ENCODE results near the gene MEP1A. TPM values are rescaled to one million over a fixed set of nuclear protein-coding genes. Genes with fewer than 3 reads are reported as not detected.
A peak's percentile ranks its signal among the peaks of the same experiment; 100 is the strongest.

MEP1A gene
- total RNA-seq, 1 experiment from 2014 or later = not detected

DNA sequence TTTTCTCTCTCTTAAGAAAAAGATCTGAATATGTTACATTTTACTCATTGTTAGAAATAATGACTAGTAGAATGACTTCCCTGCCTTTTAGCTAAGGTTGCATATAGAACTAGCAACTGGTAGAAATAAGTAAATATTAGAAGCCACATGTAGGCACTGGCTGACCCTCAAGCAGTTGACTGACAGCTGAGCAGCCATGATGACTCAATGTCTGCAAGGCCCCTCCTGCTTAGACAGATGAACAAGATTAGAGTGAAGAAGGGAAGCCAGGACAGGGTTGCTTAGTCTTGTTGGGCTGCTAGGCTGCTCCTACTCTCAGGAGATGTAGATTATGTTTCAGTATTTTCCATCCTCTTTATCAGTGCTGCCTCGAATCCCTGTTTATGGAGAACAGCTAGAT is 6.5 kb downstream of the MEP1A start:
- DNase-seq (peak; percentile 50), ATAC-seq (peak; percentile 35; the same call in 1 of the 2 replicates)
- no peak for TF ChIP-seq EZH2phosphoT487 (IDR thresholded peaks at IDR 0.05; ENCODE audit: borderline replicate concordance, low read length)
- TF ChIP-seq, protein P1, sequence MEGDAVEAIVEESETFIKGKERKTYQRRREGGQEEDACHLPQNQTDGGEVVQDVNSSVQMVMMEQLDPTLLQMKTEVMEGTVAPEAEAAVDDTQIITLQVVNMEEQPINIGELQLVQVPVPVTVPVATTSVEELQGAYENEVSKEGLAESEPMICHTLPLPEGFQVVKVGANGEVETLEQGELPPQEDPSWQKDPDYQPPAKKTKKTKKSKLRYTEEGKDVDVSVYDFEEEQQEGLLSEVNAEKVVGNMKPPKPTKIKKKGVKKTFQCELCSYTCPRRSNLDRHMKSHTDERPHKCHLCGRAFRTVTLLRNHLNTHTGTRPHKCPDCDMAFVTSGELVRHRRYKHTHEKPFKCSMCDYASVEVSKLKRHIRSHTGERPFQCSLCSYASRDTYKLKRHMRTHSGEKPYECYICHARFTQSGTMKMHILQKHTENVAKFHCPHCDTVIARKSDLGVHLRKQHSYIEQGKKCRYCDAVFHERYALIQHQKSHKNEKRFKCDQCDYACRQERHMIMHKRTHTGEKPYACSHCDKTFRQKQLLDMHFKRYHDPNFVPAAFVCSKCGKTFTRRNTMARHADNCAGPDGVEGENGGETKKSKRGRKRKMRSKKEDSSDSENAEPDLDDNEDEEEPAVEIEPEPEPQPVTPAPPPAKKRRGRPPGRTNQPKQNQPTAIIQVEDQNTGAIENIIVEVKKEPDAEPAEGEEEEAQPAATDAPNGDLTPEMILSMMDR (conservative IDR thresholded peaks at IDR 0.05; ENCODE audit: low read depth, low read length) = no peak
- BruUV-seq (replicated peaks) = no TSS peak
- Histone ChIP-seq H3K4me1 (ENCODE audit: insufficient read depth, low read length) (no peaks in the 10 kb centered on the region), H3K9me3 (ENCODE audit: low read length) (no peaks in the 10 kb centered on the region), H4K20me1 (ENCODE audit: low read length) (no peaks in the 10 kb centered on the region), H3K4me2 (ENCODE audit: low read length) (no peak overlapping the region), H3K27me3 (ENCODE audit: low read length) (no peaks in the 10 kb centered on the region), H3F3A (ENCODE audit: low read length, unreplicated experiment) (no peaks in the 10 kb centered on the region), H3K9me2 (replicated peaks; ENCODE audit: low read length) (no peaks in the 10 kb centered on the region), H3K36me3 (ENCODE audit: low read depth, low read length) (no peaks in the 10 kb centered on the region), H3K27ac (ENCODE audit: low read length) (no peak overlapping the region), H3K4me3 (ENCODE audit: low read length) (no peak overlapping the region), H2AFZ (ENCODE audit: low read length) (no peak overlapping the region), H3K79me2 (ENCODE audit: low read length) (no peaks in the 10 kb centered on the region), H3K9ac (ENCODE audit: low read length) (no peak overlapping the region)
- POLR2A ChIA-PET (ENCODE audit: unreplicated experiment) = no interaction called here
- CTCF ChIA-PET = no interaction called here
- intact Hi-C loops (cut with micrococcal nuclease) = no loop called here

DNA sequence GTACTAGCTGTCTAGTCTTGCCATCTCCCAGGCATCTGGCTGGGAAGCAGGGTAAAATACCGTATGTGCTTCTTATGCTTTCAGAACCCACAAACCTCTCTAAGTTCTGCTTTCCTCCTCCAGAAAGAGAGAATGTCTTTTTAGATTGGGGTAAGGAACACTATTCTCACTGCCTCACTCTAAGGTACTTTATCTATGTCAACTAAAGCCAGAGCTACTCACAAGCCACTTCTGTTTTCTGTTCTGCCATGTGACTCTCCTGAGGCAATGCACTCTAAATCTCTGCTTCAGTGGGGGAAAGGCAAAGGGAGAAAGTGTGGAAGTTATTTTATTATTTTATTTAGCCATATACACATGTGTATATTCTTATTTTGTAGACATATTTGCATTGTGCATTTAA is 15.6 kb downstream of the MEP1A start:
- Histone ChIP-seq H3K27me3 (ENCODE audit: low read length) (no peaks in the 10 kb centered on the region), H3K27ac (ENCODE audit: low read length) (no peak overlapping the region), H2AFZ (ENCODE audit: low read length) (no peak overlapping the region), H3K9ac (ENCODE audit: low read length) (no peak overlapping the region), H3K9me2 (replicated peaks; ENCODE audit: low read length) (no peaks in the 10 kb centered on the region), H3K4me2 (ENCODE audit: low read length) (no peak overlapping the region), H3F3A (ENCODE audit: low read length, unreplicated experiment) (no peaks in the 10 kb centered on the region), H3K4me1 (ENCODE audit: insufficient read depth, low read length) (no peaks in the 10 kb centered on the region), H3K36me3 (ENCODE audit: low read depth, low read length) (no peaks in the 10 kb centered on the region), H4K20me1 (ENCODE audit: low read length) (no peaks in the 10 kb centered on the region), H3K4me3 (ENCODE audit: low read length) (no peak overlapping the region), H3K9me3 (ENCODE audit: low read length) (no peaks in the 10 kb centered on the region), H3K79me2 (ENCODE audit: low read length) (no peaks in the 10 kb centered on the region)
- ChIA-PET POLR2A (ENCODE audit: unreplicated experiment) (no interaction called here), CTCF (interaction anchor here (0.6 kb wide), 1 partner anchor 126 kb away, joined by 4 read pairs; no protein-coding TSS in a partner anchor)
- no peak for DNase-seq
- no TSS peak for BruUV-seq (replicated peaks)
- TF ChIP-seq, protein P1 (conservative IDR thresholded peaks at IDR 0.05; ENCODE audit: low read depth, low read length) = no peak
- no peak for TF ChIP-seq EZH2 (IDR thresholded peaks at IDR 0.05; ENCODE audit: low read length, unreplicated experiment)
- TF ChIP-seq EZH2phosphoT487 (IDR thresholded peaks at IDR 0.05; ENCODE audit: borderline replicate concordance, low read length) = no peak
- no peak for ATAC-seq
- intact Hi-C loops (cut with micrococcal nuclease) = no loop called here

DNA sequence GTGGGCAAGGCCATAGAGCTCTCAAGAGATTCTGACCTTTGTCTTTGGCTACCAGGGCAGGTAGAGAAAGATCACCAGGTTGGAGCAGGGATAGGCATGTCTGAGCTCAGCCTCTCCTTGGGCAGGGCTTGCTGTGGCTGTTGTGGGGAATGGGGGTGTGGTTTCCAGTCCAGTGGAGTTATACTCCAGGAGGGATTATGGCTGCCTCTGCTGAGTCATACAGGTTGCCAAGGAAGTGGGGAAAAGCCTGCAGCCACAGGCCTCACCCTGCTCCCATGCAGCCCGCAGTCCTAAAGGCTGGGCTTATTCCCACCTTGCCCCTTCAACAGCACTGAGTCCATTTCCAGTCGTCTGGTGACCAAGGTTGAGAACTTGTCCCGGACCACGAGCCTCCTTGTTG is 21.9 kb downstream of the MEP1A start:
- ATAC-seq (peak; percentile 38; the same call in 1 of the 2 replicates), DNase-seq (peak; percentile 33)
- no peaks in the 10 kb centered on the region for H3K27me3 ChIP-seq (ENCODE audit: low read length)
- H3K4me2 ChIP-seq (ENCODE audit: low read length) = no peak overlapping the region
- H3K9me2 ChIP-seq (replicated peaks; ENCODE audit: low read length) = no peaks in the 10 kb centered on the region
- H4K20me1 ChIP-seq (ENCODE audit: low read length) = no peaks in the 10 kb centered on the region
- 0 out of 2 replicates have a peak, but pooled peaks cover 5% of the 10 kb centered on the region for H3K4me1 ChIP-seq (ENCODE audit: insufficient read depth, low read length)
- ChIA-PET CTCF (no interaction called here), POLR2A (ENCODE audit: unreplicated experiment) (no interaction called here)
- TF ChIP-seq EZH2 (IDR thresholded peaks at IDR 0.05; ENCODE audit: low read length, unreplicated experiment) (no peak), EZH2phosphoT487 (IDR thresholded peaks at IDR 0.05; ENCODE audit: borderline replicate concordance, low read length) (no peak)
- TF ChIP-seq, protein P1 (conservative IDR thresholded peaks at IDR 0.05; ENCODE audit: low read depth, low read length) = no peak
- no peaks in the 10 kb centered on the region for H3K36me3 ChIP-seq (ENCODE audit: low read depth, low read length)
- H3K27ac ChIP-seq (ENCODE audit: low read length) = no peak overlapping the region
- no peak overlapping the region for H3K9ac ChIP-seq (ENCODE audit: low read length)
- intact Hi-C loops (cut with micrococcal nuclease) = no loop called here
- H2AFZ ChIP-seq (ENCODE audit: low read length) = peak overlapping the region; percentile 23; the same call in 1 of the 2 replicates
- no peaks in the 10 kb centered on the region for H3F3A ChIP-seq (ENCODE audit: low read length, unreplicated experiment)
- H3K9me3 ChIP-seq (ENCODE audit: low read length) = no peaks in the 10 kb centered on the region
- BruUV-seq (replicated peaks) = no TSS peak
- no peak overlapping the region for H3K4me3 ChIP-seq (ENCODE audit: low read length)
- H3K79me2 ChIP-seq (ENCODE audit: low read length) = no peaks in the 10 kb centered on the region

All from PC-3 (cell line).